Germinal center (tissue), 1 donor: ENCODE results near the gene GALNS.
A peak's percentile ranks its signal among the peaks of the same experiment; 100 is the strongest.
"Not testable (repeated sequence)": the region's sequence is repeated elsewhere in the genome, so short reads cannot be mapped to it uniquely, and the experiment has no call there.

Experiments
- DNase-seq: peaks from one replicate; pipeline ENCODE4 v3.0.0; 2012; ENCODE audit warnings: mixed read lengths, low spot score

Gene GALNS

DNA sequence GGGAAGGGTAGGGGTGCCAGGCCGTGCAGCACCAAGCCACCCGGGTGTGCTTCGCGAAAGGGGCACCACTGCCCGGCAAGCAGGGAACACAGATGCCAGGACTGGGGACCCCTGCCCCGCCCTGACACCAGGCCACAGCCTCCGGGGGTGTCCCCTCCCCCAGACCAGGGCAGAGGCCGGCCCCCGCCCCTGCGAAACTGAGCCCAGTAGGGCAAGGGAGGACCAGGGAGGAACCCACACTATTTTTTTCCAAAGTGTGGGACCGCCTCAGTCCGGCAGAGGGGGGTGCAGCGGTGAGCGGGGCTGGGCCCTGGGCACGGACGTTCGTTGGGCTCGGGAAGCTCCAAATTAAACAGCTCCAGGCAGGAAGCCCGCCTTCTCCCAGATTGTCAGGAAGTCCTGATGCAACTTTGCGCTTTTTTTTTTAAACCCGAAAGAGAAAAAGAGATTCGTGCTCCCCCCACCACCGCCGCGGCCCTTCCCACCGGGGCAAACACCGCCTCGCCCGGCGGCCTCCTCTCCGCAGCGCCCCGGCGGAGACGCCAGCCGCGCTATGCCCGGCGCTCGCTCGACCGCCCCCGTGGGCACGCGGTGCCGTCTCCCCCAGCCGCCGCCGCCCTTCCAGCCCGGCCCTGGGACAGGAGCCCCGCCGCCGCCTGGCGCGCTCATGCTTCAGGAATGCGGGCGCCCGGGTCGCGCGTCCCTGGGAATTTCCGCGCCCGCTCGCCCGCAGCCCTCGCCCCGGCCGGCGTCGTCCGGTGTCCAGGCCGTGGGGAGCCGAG is 72.5 kb downstream of the GALNS start:
- DNase-seq: peak; percentile 58

DNA sequence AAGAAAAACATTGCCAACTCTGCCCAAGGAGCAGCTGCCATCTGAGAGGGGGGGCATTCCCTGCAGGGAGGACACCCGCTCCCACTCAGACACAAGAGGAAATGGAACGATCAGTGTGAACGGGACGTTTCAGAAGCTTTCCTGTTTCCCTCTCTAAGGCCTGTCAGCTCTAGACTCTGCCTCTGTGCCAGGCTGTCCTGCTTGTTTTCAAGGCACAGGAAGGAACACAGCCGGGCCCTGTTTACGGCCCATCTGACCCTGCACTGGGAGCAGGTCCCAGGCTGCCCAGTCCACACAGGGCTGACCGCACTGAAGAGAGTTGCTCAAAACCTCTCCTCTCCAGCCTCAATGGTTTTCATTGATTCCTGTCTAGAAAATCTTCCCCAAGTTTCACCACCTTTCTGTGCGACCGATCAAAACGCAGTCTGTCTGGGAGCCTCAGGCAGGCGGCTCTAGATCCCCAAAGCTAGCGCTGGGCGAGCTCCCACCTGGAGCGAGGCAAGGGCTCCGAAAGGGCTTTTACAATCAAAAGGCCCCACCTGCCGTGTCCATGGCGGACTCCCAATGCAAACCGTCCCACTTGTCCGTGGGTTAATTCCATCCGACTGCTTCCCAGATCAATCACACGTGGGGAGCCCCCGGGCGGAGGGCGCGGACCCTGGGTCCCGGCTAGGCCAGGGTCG is 73.2 kb downstream of the GALNS start:
- no peak for DNase-seq

DNA sequence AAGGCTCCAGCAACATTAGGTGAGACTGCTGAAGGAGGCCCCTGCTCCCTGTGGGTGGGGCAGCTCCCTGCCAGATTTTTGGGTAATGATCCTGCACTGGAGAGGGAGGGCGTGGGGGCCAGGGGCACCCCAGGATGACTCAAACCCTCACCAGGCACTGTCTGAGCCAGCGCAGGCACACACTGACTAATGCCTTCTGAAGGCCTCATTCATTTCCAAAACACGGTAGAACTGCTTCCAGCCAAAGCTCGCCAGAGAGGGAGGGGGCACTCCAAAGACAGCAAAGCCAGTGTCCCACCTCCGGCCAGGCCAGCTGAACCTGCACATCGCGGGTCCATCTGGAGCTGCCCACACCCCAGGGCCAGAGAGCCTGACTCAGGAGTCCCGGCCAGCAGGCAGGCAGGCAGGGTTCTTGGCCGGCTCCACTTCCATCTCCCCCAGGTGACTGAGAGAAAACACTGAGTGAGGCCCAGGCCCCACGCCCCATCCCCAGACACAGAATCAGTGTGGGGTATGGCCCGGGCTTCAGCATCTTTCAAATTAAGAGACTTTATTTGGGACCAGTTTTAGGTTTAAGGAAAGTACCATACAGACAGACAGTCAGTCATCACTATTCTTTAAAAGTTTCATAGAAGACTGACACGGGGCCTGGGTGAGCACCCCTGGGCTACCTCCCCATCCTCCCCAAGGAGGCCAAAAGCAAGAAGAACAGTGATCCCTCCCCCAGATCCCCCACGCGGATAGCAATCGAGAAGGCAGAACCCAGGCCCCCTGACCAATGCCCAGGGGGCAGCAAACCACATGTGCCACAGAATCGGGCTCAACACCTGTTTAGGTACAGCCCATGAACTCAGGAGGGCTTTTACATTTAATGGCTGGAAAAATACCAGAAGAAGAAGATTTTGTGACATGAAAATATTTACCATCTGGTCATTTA is 74.0 kb downstream of the GALNS start:
- no peak for DNase-seq

DNA sequence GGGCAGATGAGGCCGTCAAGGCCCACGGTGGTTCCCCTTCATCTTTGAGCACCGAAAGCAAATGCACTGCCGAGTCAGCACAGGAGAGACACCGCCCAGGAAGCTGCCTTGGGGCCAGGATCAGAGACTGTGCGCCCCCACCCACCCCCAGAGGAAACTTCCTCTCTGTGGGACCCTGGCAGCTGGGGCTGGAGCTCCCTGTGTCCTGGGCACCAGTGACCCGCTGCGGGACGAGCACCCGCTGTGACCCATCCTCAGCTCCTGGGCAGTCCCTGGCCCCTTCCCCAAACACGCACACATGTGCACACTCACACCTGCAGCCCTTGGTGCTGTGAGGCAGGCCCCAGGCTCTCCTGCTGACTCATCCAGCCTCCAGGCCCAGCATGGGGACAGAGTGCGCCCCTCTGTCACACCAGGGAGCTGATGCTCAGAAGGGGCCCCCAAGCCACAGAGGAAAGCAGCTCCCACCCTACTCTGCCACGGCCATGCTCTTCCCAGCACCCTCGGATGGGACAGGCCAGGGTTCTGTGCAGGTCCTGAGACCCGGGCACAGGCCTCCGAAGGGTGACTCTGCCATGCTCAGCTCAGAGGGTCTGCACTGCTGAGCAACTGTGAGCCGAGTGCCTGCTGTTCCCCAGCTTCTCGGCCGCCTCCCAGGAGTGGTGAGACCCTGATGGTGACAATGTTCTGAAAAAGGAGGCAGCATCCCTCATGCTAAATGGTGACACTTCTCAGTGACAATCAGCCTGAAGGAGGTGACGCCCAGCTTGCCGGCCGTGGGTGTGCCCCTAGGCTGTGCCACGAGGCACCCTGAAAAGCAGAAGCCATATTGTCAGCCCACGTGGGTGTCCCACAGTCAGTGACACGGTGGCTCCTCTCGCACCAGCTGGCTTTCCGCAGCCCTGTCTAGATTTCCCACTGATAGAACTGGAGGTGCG is 75.3 kb downstream of the GALNS start:
- DNase-seq: no peak

DNA sequence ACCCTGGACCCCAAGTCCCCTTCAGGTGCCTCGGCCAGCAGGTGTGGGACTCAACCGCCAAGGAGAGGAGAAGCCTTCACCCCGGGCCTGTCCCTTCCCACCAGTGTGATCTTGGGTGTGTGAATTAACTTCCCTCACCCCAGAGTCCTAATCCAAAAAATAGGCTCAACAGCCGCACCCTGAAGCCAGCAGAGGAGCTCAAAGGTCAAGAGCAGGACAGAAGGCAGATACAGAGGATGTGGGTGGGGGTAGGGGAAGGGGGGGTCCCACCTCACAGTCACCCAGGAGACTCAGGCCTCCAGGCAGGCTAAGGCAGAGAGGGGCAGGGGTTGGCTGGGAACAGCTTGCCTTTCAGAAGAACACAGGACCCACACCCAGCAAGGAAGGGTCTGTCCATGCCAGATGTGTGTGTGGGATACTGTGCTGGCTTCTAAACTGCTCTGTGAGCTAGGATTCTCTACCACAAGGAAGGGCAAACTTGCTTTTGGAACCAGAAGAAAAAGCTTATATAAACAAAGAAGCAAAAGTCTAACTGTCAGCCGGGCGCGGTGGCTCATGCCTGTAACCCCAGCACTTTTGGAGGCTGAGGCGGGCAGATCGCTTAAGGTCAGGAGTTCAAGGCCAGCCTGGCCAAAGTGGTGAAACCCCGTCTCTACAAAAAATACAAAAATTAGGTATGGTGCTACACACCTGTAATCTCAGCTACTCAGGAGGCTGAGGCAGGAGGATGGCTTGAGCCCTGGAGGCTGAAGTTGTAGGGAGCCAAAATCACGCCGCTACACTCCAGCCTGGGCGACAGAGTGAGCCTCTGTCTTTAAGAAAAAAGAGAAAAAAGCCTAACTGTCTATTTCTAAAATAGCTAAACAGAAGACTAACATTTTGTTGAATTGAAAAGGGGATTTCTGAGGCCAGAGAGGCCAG is 76.3 kb downstream of the GALNS start:
- no peak for DNase-seq

DNA sequence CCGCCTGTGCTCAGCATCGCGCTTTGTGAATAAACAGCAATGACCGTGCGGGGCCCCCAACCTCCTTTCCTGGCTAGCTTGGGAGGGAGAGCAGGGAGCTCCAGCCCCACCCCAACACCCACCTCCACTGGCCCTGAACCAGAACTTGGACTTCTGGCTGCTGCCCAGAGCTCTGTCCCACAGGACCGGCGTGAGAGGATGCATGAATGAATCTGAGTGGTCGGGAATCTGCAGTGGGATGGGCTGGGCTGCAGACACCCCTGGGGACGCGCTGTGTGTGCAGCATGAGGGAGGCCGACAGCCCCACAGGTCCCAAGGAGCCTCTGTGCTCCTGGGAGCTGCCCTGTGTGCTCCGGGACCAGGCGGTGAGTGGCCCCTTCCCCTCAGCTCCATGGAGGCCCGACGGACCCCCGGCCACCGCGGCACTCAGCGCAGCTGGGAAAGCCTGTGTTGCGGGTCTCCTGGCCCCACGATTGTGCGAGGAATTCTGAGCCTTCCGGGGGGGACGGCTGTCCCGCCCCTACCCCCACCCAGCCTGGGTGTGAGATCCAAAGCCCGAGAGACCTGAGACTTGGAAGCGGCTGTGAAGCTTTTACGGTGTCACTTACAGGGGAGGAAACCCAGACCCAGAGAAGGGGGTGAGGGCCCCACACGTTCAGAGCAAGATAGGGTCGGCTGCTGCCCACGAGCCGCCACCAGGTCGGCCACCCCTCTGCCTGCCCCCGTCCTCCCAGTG is 77.2 kb downstream of the GALNS start:
- no peak for DNase-seq

DNA sequence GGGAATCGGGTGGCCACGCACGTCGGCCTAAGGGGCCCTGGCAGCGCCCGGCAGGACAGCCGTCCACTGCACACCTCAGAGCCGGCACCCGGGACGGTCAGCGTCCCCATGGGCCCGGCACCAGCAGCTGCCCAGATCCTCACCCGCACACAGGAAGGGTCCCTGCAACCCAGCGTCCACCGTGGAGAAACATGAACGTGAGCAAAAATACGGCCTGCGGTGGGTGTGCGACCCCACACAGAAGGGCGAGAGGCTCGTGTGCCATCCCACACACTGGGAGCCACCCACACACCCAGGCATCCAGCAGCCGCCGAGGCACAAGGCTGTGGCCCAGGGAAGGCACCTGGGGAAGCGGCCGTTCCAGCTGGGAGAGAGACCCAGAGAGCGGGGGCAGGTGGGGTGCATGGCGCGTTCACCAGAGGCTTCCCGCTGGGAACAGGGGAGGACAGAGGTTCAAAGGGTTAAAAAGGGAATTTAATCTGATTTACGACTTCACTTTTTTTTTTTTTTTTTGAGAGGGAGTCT is 78.1 kb downstream of the GALNS start:
- DNase-seq: no peak

DNA sequence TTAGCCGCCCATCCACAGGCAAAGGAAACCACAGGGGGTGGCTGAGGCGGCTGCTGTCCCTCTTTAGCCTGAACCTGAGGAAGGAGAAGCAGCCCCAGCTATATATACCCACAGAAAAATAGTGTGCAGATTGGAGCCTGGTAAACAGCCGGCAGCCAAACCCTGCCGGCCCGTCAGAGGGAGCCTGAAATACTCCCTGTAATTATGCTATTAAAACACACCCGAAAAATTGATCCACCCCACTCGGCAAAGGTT is 78.5 kb downstream of the GALNS start:
- no peak for DNase-seq

DNA sequence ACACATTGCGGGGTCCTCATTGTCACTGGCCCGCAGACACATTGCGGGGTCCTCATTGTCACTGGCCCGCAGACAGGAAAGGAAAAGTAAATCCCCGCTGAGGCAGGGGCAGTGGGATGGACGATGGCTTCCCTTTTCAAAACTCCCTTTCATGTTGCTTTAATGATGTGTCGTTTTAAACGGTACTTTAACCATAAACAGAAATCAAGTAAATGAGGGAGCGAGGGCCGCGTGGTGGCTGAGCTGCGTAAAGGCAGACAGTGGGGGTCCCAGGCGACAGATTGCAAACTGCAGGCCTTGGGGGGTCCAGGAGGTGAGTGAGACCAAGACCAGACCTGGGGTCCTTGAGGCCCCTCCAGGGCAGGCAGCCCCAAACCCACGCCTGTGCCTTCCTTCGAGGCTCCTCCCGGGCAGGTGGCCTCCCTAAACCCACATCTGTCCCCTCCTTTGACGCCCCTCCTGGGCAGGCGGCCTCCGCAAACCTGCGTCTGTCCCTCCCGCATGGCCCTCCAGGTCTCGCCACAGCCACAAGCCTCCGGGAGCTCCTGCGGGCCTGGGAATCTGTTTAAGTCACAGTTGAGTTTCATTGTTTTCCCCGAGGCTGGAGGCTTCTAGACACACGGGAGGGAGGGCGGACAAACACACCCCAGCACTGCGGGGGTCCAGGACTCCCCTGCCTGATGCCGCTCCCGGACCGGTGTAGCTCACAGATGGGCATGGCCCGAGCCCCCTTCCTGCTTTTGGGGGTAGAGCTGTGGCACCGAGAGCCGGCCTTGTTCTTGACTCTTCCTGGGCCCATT is 79.1 kb downstream of the GALNS start:
- no peak for DNase-seq

DNA sequence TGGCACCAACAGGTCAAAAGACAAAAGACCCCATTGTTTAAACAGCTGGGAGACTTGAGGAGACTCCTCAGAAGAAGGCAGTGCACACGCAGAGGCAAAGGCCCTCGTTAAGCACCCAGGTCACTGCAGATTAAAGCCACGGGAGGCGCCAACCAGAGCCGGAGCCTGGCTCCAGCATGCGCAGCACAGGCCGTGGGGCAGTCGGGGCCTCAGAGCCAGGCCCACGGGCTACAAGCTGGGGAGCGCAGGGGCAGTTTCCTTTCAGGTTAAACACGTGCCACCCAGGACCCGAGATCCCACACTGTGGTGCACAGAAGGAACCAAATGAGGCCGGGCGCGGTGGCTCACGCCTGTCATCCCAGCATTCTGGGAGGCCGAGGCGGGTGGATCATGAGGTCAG is 80.9 kb downstream of the GALNS start:
- DNase-seq: no peak

DNA sequence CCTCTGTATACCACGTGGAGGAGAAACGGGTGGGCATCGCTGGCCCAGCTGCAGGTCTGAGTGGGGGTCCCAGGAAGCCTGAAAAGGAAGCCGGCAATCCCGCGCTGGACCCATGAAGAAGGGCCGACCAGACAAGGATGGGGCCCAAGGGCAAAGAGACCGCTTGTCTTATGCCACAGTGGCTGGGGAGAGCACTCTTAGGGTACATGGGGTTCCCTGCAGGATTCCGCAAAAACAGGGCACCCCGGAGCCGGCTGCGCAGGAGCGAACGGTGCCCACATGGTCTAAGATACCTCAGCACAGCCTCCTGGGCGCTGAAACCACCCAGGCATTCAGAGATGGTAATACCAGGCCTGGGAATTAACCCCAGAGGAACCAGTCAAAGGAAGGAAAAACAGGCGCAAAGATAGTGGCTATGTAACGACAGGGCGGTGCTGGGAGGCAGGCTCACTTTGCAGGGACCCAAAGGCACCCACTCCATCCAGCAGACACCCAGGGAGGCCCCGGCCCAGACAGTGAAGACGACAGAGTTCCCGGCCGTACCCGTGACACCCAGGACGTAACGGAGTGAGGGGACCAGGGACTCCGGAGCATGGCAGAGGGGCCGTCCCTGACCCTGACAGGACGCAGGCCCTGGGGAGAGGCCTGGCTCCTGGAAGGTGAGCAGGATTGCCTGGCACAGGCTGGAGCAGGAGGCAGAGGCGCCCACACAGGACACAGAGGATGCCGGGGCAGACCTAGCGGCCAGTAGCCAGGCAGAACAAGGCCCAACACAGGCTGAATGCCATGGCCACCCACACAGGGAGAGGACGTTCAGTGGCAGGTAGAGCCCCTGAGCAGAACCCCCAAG is 82.0 kb downstream of the GALNS start:
- DNase-seq: no peak

DNA sequence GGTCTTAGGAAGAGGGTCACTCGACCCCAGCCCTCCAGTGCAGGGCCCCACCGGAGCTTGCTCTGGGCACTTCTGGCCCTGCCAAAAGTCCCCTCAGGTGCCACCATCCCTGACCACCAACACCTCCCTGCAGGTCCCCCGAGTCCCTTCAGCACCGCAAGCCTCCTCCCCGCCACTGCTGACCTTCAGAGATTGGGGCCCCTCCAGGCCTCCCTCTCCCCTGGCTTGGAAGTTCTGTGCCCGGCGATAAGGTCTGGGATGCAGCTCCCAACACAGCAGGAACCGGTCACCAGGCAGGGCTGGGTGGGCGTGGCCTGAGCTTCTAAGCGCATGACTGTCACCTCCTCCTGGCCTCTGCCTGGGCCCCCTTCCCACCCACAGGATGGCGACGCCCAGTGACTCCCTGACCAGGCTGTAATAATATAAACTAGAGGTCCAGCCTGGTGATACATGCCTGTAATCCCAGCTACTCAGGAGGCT is 82.9 kb downstream of the GALNS start:
- no peak for DNase-seq

DNA sequence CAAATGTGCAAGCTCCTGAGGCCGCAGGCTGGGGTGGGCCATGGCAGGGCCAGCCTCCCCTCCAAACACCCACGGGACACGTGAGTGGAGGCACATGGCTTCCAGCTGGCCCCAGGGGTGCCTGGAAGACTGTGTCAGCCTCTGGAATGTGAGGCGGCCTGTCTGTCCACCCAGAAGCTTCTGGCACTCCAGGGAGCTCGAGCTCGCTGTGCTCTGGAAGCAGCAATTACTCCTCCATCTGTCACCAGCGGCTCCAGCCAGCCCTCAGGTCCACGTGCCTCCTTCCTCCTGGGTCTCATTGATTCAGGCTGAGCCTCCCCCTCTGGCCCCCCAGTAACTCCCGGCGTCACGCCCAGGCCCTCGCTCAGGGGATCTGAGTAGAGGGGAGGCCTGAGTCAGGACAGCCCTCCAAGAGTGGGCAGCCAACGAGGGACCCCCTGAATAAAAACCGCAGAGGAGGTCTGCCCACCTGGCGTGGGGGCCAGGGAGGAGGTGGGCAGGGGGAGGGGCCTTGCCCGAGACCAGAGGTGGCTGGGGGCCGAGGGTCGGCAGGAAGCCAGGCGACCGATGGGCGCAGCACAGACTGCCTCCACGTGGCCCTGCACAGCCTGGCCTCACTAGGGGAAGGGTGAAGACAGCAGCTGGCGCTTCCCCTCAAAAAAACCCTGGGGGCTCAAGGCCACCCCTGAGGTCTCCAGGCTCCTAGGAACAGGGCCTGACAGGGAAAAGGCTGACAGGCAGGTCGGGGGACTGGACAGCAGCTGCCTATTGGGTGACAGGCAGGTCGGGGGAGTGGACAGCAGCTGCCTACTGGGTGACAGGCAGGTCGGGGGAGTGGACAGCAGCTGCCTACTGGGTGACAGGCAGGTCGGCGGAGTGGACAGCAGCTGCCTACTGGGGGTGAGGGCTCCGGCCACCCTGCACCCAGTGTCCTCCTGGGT is 83.6 kb downstream of the GALNS start:
- DNase-seq: no peak

DNA sequence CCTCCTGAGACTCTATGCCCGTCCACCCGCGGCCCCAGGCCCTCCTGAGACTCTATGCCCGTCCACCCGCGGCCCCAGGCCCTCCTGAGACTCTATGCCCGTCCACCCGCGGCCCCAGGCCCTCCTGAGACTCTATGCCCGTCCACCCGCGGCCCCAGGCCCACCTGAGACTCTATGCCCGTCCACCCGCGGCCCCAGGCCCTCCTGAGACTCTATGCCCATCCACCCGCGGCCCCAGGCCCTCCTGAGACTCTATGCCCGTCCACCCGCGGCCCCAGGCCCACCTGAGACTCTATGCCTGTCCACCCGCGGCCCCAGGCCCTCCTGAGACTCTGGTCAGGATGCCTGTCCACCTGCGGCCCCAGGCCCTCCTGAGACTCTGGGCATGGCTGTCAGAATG is 85.0 kb downstream of the GALNS start:
- not testable (repeated sequence) for DNase-seq

DNA sequence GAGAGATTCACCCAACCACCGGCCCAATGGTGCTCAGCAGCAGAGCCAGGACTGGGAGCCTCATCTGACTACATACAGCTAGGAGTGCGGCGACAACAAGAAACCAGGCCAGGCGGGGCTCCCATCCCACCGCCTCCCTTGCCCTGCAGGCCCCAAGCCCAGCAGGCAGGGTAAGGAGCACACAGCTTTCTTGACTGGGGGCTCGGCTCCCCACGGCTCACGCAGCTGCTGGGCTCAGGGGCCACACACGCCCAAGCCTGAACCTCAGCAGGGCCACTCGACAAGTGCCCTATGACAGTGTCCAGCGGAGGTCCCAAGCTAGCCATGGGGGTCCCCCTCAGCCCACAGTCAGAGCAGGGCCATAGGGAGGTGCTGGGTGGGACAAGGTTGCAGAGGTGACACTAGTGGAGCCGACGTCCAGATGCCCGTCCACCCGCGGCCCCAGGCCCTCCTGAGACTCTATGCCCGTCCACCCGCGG is 85.4 kb downstream of the GALNS start:
- no peak for DNase-seq

DNA sequence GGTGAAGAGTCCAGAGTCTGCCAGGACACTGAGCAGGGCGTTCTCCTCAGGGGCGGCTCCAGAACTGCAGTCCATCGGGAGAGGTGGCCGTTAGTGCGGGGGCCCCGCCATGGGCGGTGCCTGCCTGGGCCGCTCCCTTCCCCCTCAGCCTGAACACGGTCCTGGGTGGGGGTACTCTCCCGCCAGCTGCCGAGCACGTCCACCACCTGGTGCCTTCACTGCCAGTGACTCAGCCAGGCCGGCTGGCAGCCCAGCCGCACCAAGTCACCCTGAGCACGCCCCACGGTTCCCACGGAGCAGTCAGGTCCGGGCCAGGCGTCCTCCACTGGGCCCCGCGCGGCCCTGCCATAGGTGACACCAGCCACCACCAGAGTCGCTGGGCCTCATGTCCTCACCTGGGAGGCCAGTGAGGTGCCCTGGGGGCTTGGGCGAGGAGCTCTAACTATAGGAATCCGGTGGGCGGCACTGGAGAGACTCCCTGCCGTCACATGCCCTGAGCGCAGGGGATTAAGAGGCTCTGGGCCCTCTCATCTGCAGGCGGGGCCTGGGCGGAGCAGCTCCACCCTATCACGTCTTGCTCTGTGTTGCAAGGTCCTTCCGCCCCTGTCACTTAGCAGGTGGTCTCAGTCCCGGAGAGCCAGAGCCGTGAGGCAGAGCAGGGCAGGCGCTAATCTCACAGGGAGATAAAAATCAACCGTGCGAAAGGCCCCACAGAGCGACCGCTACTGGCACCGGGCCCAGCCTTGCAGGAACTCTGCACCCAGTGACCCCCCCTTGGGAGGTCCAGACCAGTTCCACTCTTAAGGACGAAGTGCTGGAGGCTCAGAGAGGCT is 86.1 kb downstream of the GALNS start:
- DNase-seq: no peak
